OCI-LY7 (cell line): ENCODE results near the gene THSD8. TPM values are rescaled to one million over a fixed set of nuclear protein-coding genes. Genes with fewer than 3 reads are reported as not detected.

ENCODE experiments used
- BruUV-seq: library from RNA; stranded (reverse); fragments of 400-500 nt; replicated peaks from 2 replicates; lab custom pipeline; 2021; lab: Mats Ljungman, UMichigan
- CTCF ChIA-PET: fragments of 300-600 bp; sonication (Branson Sonifier 250); formaldehyde crosslinking; loops from one replicate; lab custom pipeline; 2022; ENCODE audit warnings: antibody characterized with exemption; ENCODE audit not compliant: unreplicated experiment; lab: Charles Lee
- POLR2A ChIA-PET: fragments of 300-600 bp; sonication (Branson Sonifier 250); formaldehyde crosslinking; loops from one replicate; lab custom pipeline; 2022; ENCODE audit warnings: antibody characterized with exemption; lab: Charles Lee
- DNase-seq: peaks from one replicate; pipeline ENCODE4 v3.0.0-alpha.2; 2015; ENCODE audit warnings: low spot score
- H2AFZ ChIP-seq: fragments of 200-600 bp; sonication (generic), shearing (Covaris generic); 2 replicates; pipeline ENCODE4 v1.6.1; 2014; ENCODE audit warnings: mild to moderate bottlenecking, antibody characterized with exemption, low read length, moderate library complexity
- H3K27ac ChIP-seq: fragments of 200-600 bp; sonication (generic); 2 replicates; pipeline ENCODE4 v1.5.1; 2014; ENCODE audit warnings: mixed run types, low read depth, mild to moderate bottlenecking, moderate library complexity, low read length, inconsistent platforms; ENCODE audit not compliant: poor library complexity, severe bottlenecking
- H3K36me3 ChIP-seq: fragments of 200-600 bp; sonication (generic); 2 replicates; pipeline ENCODE4 v1.6.1; 2014; ENCODE audit warnings: mild to moderate bottlenecking, antibody characterized with exemption, low read length, moderate library complexity, mixed read lengths; ENCODE audit not compliant: insufficient read depth
- H3K4me1 ChIP-seq: fragments of 200-600 bp; sonication (generic); 2 replicates; pipeline ENCODE4 v1.5.1; 2014; ENCODE audit warnings: mild to moderate bottlenecking, low read length; ENCODE audit not compliant: insufficient read depth, poor library complexity, severe bottlenecking
- H3K4me2 ChIP-seq: fragments of 200-600 bp; sonication (generic); 2 replicates; pipeline ENCODE4 v1.6.1; 2014; ENCODE audit warnings: mild to moderate bottlenecking, low read length
- H3K4me3 ChIP-seq: fragments of 200-600 bp; sonication (generic); 2 replicates; pipeline ENCODE4 v1.5.1; 2014; ENCODE audit warnings: mild to moderate bottlenecking, low read depth, low read length; ENCODE audit not compliant: poor library complexity, severe bottlenecking
- H3K79me2 ChIP-seq: fragments of 200-600 bp; sonication (generic); 2 replicates; pipeline ENCODE4 v1.6.1; 2016; ENCODE audit warnings: low read depth, mild to moderate bottlenecking, low read length, moderate library complexity, mixed read lengths; ENCODE audit not compliant: insufficient read depth
- H3K9me2 ChIP-seq: fragments of 200-600 bp; sonication (generic); 2 replicates; pipeline ENCODE4 v1.6.1; 2016; ENCODE audit warnings: mild to moderate bottlenecking, low read length, mixed read lengths; ENCODE audit not compliant: insufficient read depth
- H3K9me3 ChIP-seq: fragments of 200-600 bp; sonication (generic); 2 replicates; pipeline ENCODE4 v1.6.1; 2014; ENCODE audit warnings: mild to moderate bottlenecking, mixed run types, low read length, mixed read lengths
- H4K20me1 ChIP-seq: fragments of 200-600 bp; sonication (generic); 2 replicates; pipeline ENCODE4 v1.6.1; 2014; ENCODE audit warnings: mild to moderate bottlenecking, antibody characterized with exemption, low read length, moderate library complexity, mixed read lengths; ENCODE audit not compliant: insufficient read depth
- EZH2phosphoT487 ChIP-seq: fragments of 200-600 bp; sonication (generic); IDR thresholded peaks from 2 replicates; pipeline ENCODE4 v1.6.1; 2018; ENCODE audit warnings: low read depth, borderline replicate concordance, mild to moderate bottlenecking, mixed run types, antibody characterized with exemption, low read length, moderate library complexity, mixed read lengths
- intact Hi-C: fragments of 100-400 bp; cut with micrococcal nuclease; formaldehyde crosslinking; loops from one replicate; pipeline ENCODE4 v1.10.0; 2022; ENCODE audit not compliant: unreplicated experiment
- total RNA-seq, 2 experiments: library from RNA; depleted of rRNA in 1 of 2; stranded (reverse); fragments of >200 nt in 1 of 2; shearing (Covaris generic) in 1 of 2; gene quantifications; 2 replicates each; pipeline ENCODE4 v1.2.3, GENCODE V29; 2014 to 2022
- TF ChIP-seq, protein P1 (sequence below): fragments of 200-600 bp; sonication (generic); conservative IDR thresholded peaks from 2 replicates; pipeline ENCODE4 v1.5.1; 2014; ENCODE audit warnings: mild to moderate bottlenecking, antibody characterized with exemption, low read length, moderate library complexity, mixed read lengths

Gene THSD8
- total RNA-seq, 2 experiments from 2014 or later, result 42.7 TPM; not detected in 1

DNA sequence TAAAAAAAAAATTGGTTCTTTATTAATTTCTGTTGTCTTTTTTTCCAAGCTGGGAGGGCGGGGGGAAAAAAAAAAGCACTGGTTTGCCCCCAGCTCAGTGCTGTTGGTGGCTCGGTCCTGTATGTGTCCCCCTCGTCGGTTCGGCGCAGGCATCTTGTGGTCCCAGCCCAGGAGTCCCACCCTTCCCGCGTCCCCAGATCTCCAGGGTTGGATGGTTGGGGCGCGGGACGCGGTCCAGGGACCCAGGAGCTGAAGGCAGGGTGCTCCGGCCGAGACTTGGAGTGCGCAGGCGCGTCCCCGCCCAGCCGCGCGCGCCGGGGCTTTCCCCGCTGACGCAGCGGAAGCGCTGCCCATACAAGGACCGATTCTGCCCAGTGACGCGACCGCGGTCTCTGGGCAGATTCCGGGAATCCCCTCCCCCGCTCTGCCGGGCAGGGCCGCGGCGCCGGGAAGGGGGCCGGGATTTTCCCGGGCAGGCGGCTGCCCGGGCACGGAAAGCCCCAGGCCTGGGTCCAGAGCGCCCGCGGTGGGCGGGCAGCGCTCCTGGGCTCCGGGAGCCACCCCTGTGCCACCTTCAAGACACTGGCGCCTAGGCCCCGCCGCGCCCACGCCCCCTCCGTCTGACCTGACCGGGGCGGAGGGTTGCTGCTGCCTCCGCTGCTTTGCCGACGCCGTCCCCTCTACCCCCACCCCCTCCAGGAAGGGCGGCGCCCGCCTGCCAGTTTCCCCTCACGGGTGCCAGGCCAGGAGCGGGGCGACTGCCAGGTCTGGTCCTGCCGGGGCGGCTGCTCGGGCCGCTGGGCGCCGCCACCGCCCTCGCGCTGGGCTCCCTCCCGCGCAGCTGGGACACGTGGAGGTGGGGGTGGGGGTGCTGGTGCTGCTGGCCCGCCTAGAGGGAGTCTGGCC lies 8.3 kb upstream of the THSD8 start:
- peak; percentile 91 for DNase-seq
- ChIA-PET CTCF (interaction anchor here (0.6 to 2.8 kb wide), 4 partner anchors 10 to 99 kb away, joined by 3 to 20 read pairs (median 6); no protein-coding TSS in a partner anchor), POLR2A (interaction anchor here (0.6 to 2.2 kb wide), 5 partner anchors 9 to 55 kb away, joined by 3 to 5 read pairs (median 4); partner anchors contain the start of gene THSD8)
- Histone ChIP-seq H3K4me3 (peak overlapping the region; percentile 84), H4K20me1 (no peaks in the 10 kb centered on the region; the same call in 1 of the 2 replicates), H2AFZ (no peak overlapping the region), H3K27ac (peak overlapping the region; percentile 77), H3K36me3 (0 out of 2 replicates have a peak, but pooled peaks cover 3% of the 10 kb centered on the region), H3K4me1 (peaks cover 42% of the 10 kb centered on the region), H3K9me2 (no peaks in the 10 kb centered on the region), H3K9me3 (no peaks in the 10 kb centered on the region), H3K4me2 (peak overlapping the region; percentile 95), H3K79me2 (peaks cover 8% of the 10 kb centered on the region)
- no TSS peak for BruUV-seq
- TF ChIP-seq, protein P1, sequence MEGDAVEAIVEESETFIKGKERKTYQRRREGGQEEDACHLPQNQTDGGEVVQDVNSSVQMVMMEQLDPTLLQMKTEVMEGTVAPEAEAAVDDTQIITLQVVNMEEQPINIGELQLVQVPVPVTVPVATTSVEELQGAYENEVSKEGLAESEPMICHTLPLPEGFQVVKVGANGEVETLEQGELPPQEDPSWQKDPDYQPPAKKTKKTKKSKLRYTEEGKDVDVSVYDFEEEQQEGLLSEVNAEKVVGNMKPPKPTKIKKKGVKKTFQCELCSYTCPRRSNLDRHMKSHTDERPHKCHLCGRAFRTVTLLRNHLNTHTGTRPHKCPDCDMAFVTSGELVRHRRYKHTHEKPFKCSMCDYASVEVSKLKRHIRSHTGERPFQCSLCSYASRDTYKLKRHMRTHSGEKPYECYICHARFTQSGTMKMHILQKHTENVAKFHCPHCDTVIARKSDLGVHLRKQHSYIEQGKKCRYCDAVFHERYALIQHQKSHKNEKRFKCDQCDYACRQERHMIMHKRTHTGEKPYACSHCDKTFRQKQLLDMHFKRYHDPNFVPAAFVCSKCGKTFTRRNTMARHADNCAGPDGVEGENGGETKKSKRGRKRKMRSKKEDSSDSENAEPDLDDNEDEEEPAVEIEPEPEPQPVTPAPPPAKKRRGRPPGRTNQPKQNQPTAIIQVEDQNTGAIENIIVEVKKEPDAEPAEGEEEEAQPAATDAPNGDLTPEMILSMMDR, result no peak
- TF ChIP-seq EZH2phosphoT487, result no peak
- intact Hi-C loops, result loop anchor here (2.0 to 5.0 kb wide), 2 partner anchors 59 to 71 kb away; partner anchors contain the start of genes TNPO2 and TRIR

DNA sequence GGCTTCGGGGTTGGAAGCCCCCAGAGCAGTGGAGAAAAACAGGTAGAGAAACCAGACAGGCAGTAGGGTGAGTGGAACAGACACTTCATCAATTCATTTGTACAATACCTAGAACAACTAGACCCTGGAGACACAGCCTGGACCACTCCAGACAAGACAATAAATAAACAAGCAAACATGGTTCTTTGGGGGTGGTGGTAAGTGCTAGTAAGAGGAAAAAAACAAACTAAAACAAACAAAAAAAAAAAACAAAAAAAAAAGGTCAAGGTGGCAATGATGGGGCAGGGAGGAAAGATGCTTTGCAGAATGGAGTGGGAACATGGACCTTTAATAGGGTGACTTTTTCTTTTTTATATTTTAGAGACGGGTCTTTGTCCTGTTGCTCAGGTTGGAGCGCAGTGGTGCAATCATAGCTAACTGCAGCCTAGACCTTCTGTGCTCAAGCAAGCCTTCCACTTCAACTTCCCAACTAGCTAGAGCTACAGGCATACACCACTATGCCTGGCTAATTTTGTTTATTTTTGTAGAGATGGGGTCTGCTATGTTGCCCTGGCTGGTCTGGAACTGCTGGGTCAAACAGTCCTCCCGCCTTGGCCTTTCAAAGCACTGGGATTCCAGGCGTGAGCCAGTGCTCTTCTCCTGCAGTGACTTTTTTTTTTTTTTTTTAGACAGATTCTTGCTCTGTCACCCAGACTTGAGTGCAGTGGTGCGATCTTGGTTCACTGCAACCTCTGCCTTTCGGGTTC lies 7.5 kb upstream of the THSD8 start:
- Histone ChIP-seq H3K27ac (peak overlapping the region; percentile 24), H3K79me2 (peaks cover 8% of the 10 kb centered on the region), H3K36me3 (peaks cover 10% of the 10 kb centered on the region; the same call in 1 of the 2 replicates), H3K4me1 (peaks cover 34% of the 10 kb centered on the region), H3K9me3 (no peaks in the 10 kb centered on the region), H4K20me1 (no peaks in the 10 kb centered on the region; the same call in 1 of the 2 replicates), H3K4me3 (peak overlapping the region; percentile 84), H3K4me2 (peak overlapping the region; percentile 95), H3K9me2 (no peaks in the 10 kb centered on the region), H2AFZ (no peak overlapping the region)
- POLR2A ChIA-PET, result no interaction called here
- DNase-seq, result no peak
- intact Hi-C loops, result loop anchor here (5.0 kb wide), 1 partner anchor 72 kb away; the partner anchor contains the start of gene TNPO2
- TF ChIP-seq, protein P1, result no peak
- TF ChIP-seq EZH2phosphoT487, result no peak
- CTCF ChIA-PET, result no interaction called here
- BruUV-seq, result no TSS peak
